Ishikawa (cell line): ENCODE measurements around the gene TMEM120B.

Source experiments
- CEBPB ChIP-seq: IDR thresholded peaks from 2 replicates; pipeline ENCODE4 v1.6.1; 2012
- CREB1 ChIP-seq: IDR thresholded peaks from 2 replicates; pipeline ENCODE4 v1.6.1; 2012; ENCODE audit warnings: low read depth
- EGR1 ChIP-seq: IDR thresholded peaks from 2 replicates; pipeline ENCODE4 v1.6.1; 2012
- EP300 ChIP-seq: IDR thresholded peaks from 2 replicates; pipeline ENCODE4 v1.6.1; 2012; ENCODE audit warnings: borderline replicate concordance
- FOXM1 ChIP-seq: IDR thresholded peaks from 2 replicates; pipeline ENCODE4 v1.6.1; 2012; ENCODE audit warnings: low read depth, borderline replicate concordance
- MAX ChIP-seq: IDR thresholded peaks from 2 replicates; pipeline ENCODE4 v1.6.1; 2012
- NFIC ChIP-seq: IDR thresholded peaks from 2 replicates; pipeline ENCODE4 v1.6.1; 2012
- RAD21 ChIP-seq: IDR thresholded peaks from 2 replicates; pipeline ENCODE4 v1.6.1; 2012; ENCODE audit warnings: low read depth
- TAF1 ChIP-seq: IDR thresholded peaks from 2 replicates; pipeline ENCODE4 v1.6.1; 2012; ENCODE audit warnings: low read depth, mild to moderate bottlenecking
- TCF12 ChIP-seq: IDR thresholded peaks from 2 replicates; pipeline ENCODE4 v1.6.1; 2012; ENCODE audit warnings: low read depth
- TEAD4 ChIP-seq: IDR thresholded peaks from 2 replicates; pipeline ENCODE4 v1.6.1; 2012
- YY1 ChIP-seq: IDR thresholded peaks from 2 replicates; pipeline ENCODE4 v1.6.1; 2012; ENCODE audit warnings: low read depth
- ZBTB7A ChIP-seq: IDR thresholded peaks from 2 replicates; pipeline ENCODE4 v1.6.1; 2012; ENCODE audit warnings: low read depth
- TF ChIP-seq, protein P1 (sequence below): IDR thresholded peaks from 2 replicates; pipeline ENCODE4 v1.6.1; 2012
- TF ChIP-seq, protein P2 (sequence below): IDR thresholded peaks from 2 replicates; pipeline ENCODE4 v1.6.1; 2012; ENCODE audit warnings: low read depth, mild to moderate bottlenecking

TMEM120B gene

DNA sequence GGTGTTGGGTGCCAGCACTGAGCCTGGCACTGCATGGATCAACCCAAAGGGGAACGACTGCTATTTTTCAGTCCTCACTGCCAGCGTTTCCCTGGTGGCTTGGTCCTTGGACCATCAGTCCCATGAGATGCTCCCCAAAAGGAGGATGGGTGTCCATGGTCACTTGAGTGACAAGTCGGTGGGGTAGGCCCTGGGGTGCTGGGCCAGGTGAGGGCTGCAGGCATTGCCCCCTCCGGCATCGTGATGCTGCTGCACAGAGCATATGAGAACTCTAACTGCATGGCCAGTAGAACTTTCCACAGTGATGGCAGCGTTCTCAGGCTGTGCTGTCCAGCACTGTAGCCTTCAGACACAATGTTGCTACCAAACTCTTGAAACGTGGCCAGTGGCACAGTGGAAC lies 107.5 kb downstream of the TMEM120B start:
- no peak for TF ChIP-seq ZBTB7A

GRCh38 chr12:121822393-121823100 lies 110.0 kb downstream of the TMEM120B start:
- TF ChIP-seq TEAD4 (no peak), CEBPB (no peak), FOXM1 (no peak), ZBTB7A (no peak), EGR1 (no peak), TAF1 (no peak), NFIC (no peak), EP300 (no peak), YY1 (no peak), CREB1 (no peak), RAD21 (no peak), MAX (no peak), TCF12 (no peak)
- TF ChIP-seq, protein P1, sequence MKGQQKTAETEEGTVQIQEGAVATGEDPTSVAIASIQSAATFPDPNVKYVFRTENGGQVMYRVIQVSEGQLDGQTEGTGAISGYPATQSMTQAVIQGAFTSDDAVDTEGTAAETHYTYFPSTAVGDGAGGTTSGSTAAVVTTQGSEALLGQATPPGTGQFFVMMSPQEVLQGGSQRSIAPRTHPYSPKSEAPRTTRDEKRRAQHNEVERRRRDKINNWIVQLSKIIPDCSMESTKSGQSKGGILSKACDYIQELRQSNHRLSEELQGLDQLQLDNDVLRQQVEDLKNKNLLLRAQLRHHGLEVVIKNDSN, result no peak
- TF ChIP-seq, protein P2, sequence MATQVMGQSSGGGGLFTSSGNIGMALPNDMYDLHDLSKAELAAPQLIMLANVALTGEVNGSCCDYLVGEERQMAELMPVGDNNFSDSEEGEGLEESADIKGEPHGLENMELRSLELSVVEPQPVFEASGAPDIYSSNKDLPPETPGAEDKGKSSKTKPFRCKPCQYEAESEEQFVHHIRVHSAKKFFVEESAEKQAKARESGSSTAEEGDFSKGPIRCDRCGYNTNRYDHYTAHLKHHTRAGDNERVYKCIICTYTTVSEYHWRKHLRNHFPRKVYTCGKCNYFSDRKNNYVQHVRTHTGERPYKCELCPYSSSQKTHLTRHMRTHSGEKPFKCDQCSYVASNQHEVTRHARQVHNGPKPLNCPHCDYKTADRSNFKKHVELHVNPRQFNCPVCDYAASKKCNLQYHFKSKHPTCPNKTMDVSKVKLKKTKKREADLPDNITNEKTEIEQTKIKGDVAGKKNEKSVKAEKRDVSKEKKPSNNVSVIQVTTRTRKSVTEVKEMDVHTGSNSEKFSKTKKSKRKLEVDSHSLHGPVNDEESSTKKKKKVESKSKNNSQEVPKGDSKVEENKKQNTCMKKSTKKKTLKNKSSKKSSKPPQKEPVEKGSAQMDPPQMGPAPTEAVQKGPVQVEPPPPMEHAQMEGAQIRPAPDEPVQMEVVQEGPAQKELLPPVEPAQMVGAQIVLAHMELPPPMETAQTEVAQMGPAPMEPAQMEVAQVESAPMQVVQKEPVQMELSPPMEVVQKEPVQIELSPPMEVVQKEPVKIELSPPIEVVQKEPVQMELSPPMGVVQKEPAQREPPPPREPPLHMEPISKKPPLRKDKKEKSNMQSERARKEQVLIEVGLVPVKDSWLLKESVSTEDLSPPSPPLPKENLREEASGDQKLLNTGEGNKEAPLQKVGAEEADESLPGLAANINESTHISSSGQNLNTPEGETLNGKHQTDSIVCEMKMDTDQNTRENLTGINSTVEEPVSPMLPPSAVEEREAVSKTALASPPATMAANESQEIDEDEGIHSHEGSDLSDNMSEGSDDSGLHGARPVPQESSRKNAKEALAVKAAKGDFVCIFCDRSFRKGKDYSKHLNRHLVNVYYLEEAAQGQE, result no peak

GRCh38 chr12:121823101-121823726 lies 110.7 kb downstream of the TMEM120B start:
- no peak for TF ChIP-seq EGR1

GRCh38 chr12:121823727-121824115 lies 111.2 kb downstream of the TMEM120B start:
- TF ChIP-seq RAD21, result no peak
- no peak for TF ChIP-seq TEAD4
- TF ChIP-seq TAF1, result no peak
- no peak for TF ChIP-seq ZBTB7A
- no peak for TF ChIP-seq FOXM1

- TF ChIP-seq ZBTB7A (no peak), RAD21 (no peak), TCF12 (no peak), FOXM1 (no peak), TAF1 (no peak), EP300 (no peak), EGR1 (no peak), YY1 (no peak), NFIC (no peak), MAX (no peak), TEAD4 (no peak), CEBPB (no peak), CREB1 (no peak)
- TF ChIP-seq, protein P1, result no peak
- TF ChIP-seq, protein P2, result no peak
Measured at GRCh38 chr12:121825041-121825523, 112.5 kb downstream of the TMEM120B start.
